K562 (cell line): ENCODE results near the gene ATG10. TPM values are rescaled to one million over a fixed set of nuclear protein-coding genes. Genes with fewer than 3 reads are reported as not detected.

ENCODE experiments used
- BDP1 ChIP-seq: IDR thresholded peaks from 3 replicates; pipeline ENCODE4 v1.6.1; 2011; ENCODE audit not compliant: insufficient read length, insufficient read depth
- CBFA2T3 ChIP-seq: fragments of 450-650 bp; IDR thresholded peaks from 2 replicates; pipeline ENCODE4 v1.6.1; 2017
- CEBPZ ChIP-seq: fragments of 150-350 bp; IDR thresholded peaks from 2 replicates; pipeline ENCODE4 v1.6.1; 2014; ENCODE audit warnings: low read depth, mild to moderate bottlenecking, low read length, borderline replicate concordance
- EP400 ChIP-seq: fragments of 450-650 bp; IDR thresholded peaks from 2 replicates; pipeline ENCODE4 v1.6.1; 2017; ENCODE audit warnings: antibody characterized with exemption, mild to moderate bottlenecking, moderate library complexity
- ERF ChIP-seq: fragments of 450-650 bp; formaldehyde crosslinking; IDR thresholded peaks from 2 replicates; pipeline ENCODE4 v1.4.0; 2020; ENCODE audit warnings: mild to moderate bottlenecking, mixed read lengths
- FOSL1 ChIP-seq: fragments of 200-800 bp; sonication (Bioruptor generic); conservative IDR thresholded peaks from 2 replicates; pipeline ENCODE4 v1.6.1; 2016; ENCODE audit warnings: missing genetic modification characterization, missing compliant biosample characterization
- HES1 ChIP-seq: fragments of 450-650 bp; IDR thresholded peaks from 2 replicates; pipeline ENCODE4 v1.6.1; 2016; ENCODE audit warnings: low read depth, mild to moderate bottlenecking, moderate library complexity
- RFX1 ChIP-seq: fragments of 450-650 bp; IDR thresholded peaks from 2 replicates; pipeline ENCODE4 v1.6.1; 2016; ENCODE audit warnings: mild to moderate bottlenecking, moderate library complexity
- SAFB2 ChIP-seq: fragments of 200-400 bp; formaldehyde crosslinking; IDR thresholded peaks from 2 replicates; pipeline ENCODE4 v1.6.1; 2018; ENCODE audit warnings: borderline replicate concordance, low read length, low read depth, moderate library complexity; ENCODE audit not compliant: severe bottlenecking
- SMAD4 ChIP-seq: fragments of 250-450 bp; sonication (Bioruptor Pico); conservative IDR thresholded peaks from 2 replicates; pipeline ENCODE4 v1.8.0; 2021; ENCODE audit warnings: inconsistent platforms, mild to moderate bottlenecking, moderate library complexity
- SRSF1 ChIP-seq: fragments of 200-400 bp; formaldehyde crosslinking; IDR thresholded peaks from 2 replicates; pipeline ENCODE4 v1.6.1; 2017; ENCODE audit warnings: mild to moderate bottlenecking, low read depth, low read length, moderate library complexity
- TEAD4 ChIP-seq, 2 experiments: sonication (generic) in 1 of 2; formaldehyde crosslinking in 1 of 2; IDR thresholded peaks; 2 replicates each; pipeline versions ENCODE4 v1.6.1 to v1.8.0; 2012 to 2022; ENCODE audit warnings: borderline replicate concordance in 1 of 2, inconsistent platforms in 1 of 2, low read length in 1 of 2, mild to moderate bottlenecking in 1 of 2, missing genetic modification reagents in 1 of 2
- ZC3H4 ChIP-seq: sonication (generic); formaldehyde crosslinking; IDR thresholded peaks from 2 replicates; pipeline ENCODE4 v1.9.0; 2021; ENCODE audit warnings: missing genetic modification reagents, borderline replicate concordance
- ZFP1 ChIP-seq: fragments of 450-650 bp; formaldehyde crosslinking; IDR thresholded peaks from 2 replicates; pipeline ENCODE4 v1.4.0; 2020; ENCODE audit warnings: mild to moderate bottlenecking, mixed read lengths
- ZKSCAN8 ChIP-seq: fragments of 200-800 bp; sonication (Bioruptor generic); IDR thresholded peaks from 2 replicates; pipeline ENCODE4 v1.6.1; 2016; ENCODE audit warnings: missing genetic modification characterization, missing compliant biosample characterization
- ZNF318 ChIP-seq, 2 experiments: fragments of 450-650 bp; IDR thresholded peaks; 2 replicates each; pipeline ENCODE4 v1.6.1; 2016; ENCODE audit warnings: mild to moderate bottlenecking in 2 of 2, borderline replicate concordance in 1 of 2, low read depth in 1 of 2, moderate library complexity in 1 of 2
- ZNF75A ChIP-seq: fragments of 450-650 bp; formaldehyde crosslinking; IDR thresholded peaks from 2 replicates; pipeline ENCODE4 v1.4.0; 2020; ENCODE audit warnings: mild to moderate bottlenecking
- polyA plus RNA-seq, 8 experiments: library from polyadenylated mRNA; depleted of rRNA in 4 of 8; stranded (reverse) in 5 of 8; unstranded in 3 of 8; fragments of >200 nt; fragmentation: Nextera tagmentation in 2 of 8; fragmentation: Illumina TruSeq in 1 of 8; extraction: Ambion mirVana in 2 of 8; extraction: Trizol in 1 of 8; gene quantifications; 2 replicates each; pipeline versions ENCODE4 v1.2.1 to v1.2.3, GENCODE V29; 2011 to 2014; ENCODE audit warnings: inconsistent platforms in 1 of 8, missing spikeins in 1 of 8
- total RNA-seq, 7 experiments: library from RNA; depleted of rRNA in 6 of 7; stranded (reverse); fragments of >200 nt in 6 of 7; fragmentation: Illumina TruSeq in 2 of 7; extraction: Trizol in 2 of 7; gene quantifications; 2 replicates each; pipeline versions ENCODE4 v1.2.1 to v1.2.3, GENCODE V29; 2011 to 2021; ENCODE audit warnings: low replicate concordance in 1 of 7

ATG10 gene
- total and polyA plus RNA-seq, 9 of the 15 experiments (the other 6 are each of a cell fraction or from before 2014, with no cell fraction given): 7.0 to 18.8 (median 14.6) TPM

- TF ChIP-seq ZKSCAN8 (CRISPR knock-in tag): 0 out of 2 replicates have a peak, but pooled peaks have one; percentile 23
- peak; percentile 50; the same call in 1 of the 2 replicates for TF ChIP-seq RFX1
- peak; percentile 42; the same call in 1 of the 2 replicates for TF ChIP-seq SMAD4
- no peak for TF ChIP-seq SRSF1
- TF ChIP-seq HES1: no peak
- no peak for TF ChIP-seq EP400
- TF ChIP-seq ERF (CRISPR knock-in tag): no peak
- no peak for TF ChIP-seq ZNF75A
- TF ChIP-seq FOSL1 (tag): peak; percentile 69
- no peak for TF ChIP-seq ZNF318 (IDR thresholded peaks at IDR 0.05; ENCODE audit: borderline replicate concordance in 1 of 2, low read depth in 1 of 2)
- TF ChIP-seq BDP1: no peak
- no peak for TF ChIP-seq CEBPZ
- TF ChIP-seq ZC3H4 (CRISPR knock-in tag): no peak
- TF ChIP-seq CBFA2T3: peak; percentile 72
- TF ChIP-seq ZFP1 (CRISPR knock-in tag): no peak
- TF ChIP-seq SAFB2: no peak
- peak; percentile 89 for TF ChIP-seq TEAD4 (IDR thresholded peaks at IDR 0.05; ENCODE audit: low read length)
- no peak for TF ChIP-seq TEAD4 (CRISPR knock-in tag; IDR thresholded peaks at IDR 0.05; ENCODE audit: borderline replicate concordance)
Observed at GRCh38 chr5:82111191-82111590, 139.4 kb downstream of the ATG10 start (continued).
